PFSK-1 (cell line): ENCODE results near the gene PPOX.

ENCODE experiments used
- FOXP2 ChIP-seq: optimal IDR thresholded peaks from 2 replicates; pipeline ENCODE3; 2011; ENCODE audit warnings: borderline replicate concordance, control low read depth, inconsistent platforms; ENCODE audit not compliant: insufficient read depth; ENCODE audit errors: extremely low read length, extremely low read depth
- POLR2AphosphoS5 ChIP-seq: IDR thresholded peaks from 2 replicates; pipeline ENCODE4 v1.6.1; 2012; ENCODE audit warnings: low read depth, mild to moderate bottlenecking, control low read depth, low read length, moderate library complexity
- REST ChIP-seq, 2 experiments: IDR thresholded peaks; 2 replicates each; pipeline versions ENCODE4 v1.6.1 to v1.8.0; 2011 to 2012; ENCODE audit warnings: low read depth in 2 of 2, low read length in 2 of 2, control low read depth in 1 of 2, inconsistent platforms in 1 of 2, mild to moderate bottlenecking in 1 of 2, moderate library complexity in 1 of 2; ENCODE audit not compliant: insufficient read depth in 1 of 2
- SIN3A ChIP-seq: IDR thresholded peaks from 2 replicates; pipeline ENCODE4 v1.6.1; 2012; ENCODE audit warnings: mild to moderate bottlenecking, low read length, moderate library complexity, borderline replicate concordance; ENCODE audit not compliant: insufficient read depth
- TAF1 ChIP-seq: IDR thresholded peaks from 2 replicates; pipeline ENCODE4 v1.6.1; 2012; ENCODE audit warnings: low read length, control low read depth, borderline replicate concordance; ENCODE audit not compliant: insufficient read depth

Gene PPOX

GRCh38 chr1:161179698-161180097, 13.5 kb downstream of the PPOX start:
- TF ChIP-seq POLR2AphosphoS5: no peak
- no peak for TF ChIP-seq SIN3A
- no peak for TF ChIP-seq FOXP2

GRCh38 chr1:161180639-161181038, 14.4 kb downstream of the PPOX start:
- TF ChIP-seq TAF1 (no peak), FOXP2 (no peak), POLR2AphosphoS5 (no peak), REST (IDR thresholded peaks at IDR 0.05; ENCODE audit: insufficient read depth in 1 of 2, low read depth in 2 of 2, low read length in 2 of 2) (no peak), SIN3A (no peak)

DNA sequence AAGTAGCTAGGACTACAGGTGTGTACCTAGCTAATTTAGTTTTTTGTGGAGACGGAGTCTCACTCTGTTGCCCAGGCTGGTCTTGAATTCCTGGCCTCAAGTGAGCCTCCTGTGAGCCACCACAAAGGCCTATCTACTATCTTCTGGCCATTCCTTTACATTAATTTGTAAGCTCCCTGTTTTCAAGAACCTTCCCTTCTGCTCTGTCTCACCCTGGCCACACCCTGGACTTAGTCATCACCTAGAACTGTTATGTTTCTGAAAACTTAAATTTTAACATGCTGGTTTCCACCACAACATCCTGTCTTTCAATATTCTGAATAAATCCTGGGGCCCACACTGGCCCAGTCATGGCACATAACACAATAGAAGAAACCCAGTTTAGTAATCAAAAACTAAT, 16.0 kb downstream of the PPOX start:
- TF ChIP-seq POLR2AphosphoS5 (no peak), SIN3A (no peak), FOXP2 (no peak), REST (IDR thresholded peaks at IDR 0.05; ENCODE audit: insufficient read depth in 1 of 2, low read depth in 2 of 2, low read length in 2 of 2) (no peak), TAF1 (no peak)

DNA sequence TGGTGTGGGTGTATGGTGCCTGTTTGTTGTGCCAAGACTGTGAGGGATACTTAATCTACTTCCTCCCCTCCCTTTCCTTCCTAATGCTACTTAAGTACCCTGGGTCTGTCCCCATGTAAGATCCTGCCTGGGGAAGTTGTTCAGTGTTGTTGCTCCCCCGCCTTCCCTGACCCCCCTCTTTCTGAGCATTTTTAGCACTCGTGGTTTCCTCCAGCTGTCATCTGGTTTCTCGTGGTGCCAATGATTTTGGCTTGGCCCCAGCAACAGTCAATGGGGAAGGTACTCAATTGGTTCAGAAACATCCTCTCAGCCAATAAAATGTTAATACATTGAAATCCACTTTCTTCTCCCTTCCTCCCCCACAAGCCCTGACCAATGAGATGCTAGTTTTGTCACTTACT, 19.1 kb downstream of the PPOX start:
- TF ChIP-seq POLR2AphosphoS5 (no peak), FOXP2 (no peak), TAF1 (no peak), SIN3A (no peak), REST (IDR thresholded peaks at IDR 0.05; ENCODE audit: insufficient read depth in 1 of 2, low read depth in 2 of 2, low read length in 2 of 2) (no peak)

DNA sequence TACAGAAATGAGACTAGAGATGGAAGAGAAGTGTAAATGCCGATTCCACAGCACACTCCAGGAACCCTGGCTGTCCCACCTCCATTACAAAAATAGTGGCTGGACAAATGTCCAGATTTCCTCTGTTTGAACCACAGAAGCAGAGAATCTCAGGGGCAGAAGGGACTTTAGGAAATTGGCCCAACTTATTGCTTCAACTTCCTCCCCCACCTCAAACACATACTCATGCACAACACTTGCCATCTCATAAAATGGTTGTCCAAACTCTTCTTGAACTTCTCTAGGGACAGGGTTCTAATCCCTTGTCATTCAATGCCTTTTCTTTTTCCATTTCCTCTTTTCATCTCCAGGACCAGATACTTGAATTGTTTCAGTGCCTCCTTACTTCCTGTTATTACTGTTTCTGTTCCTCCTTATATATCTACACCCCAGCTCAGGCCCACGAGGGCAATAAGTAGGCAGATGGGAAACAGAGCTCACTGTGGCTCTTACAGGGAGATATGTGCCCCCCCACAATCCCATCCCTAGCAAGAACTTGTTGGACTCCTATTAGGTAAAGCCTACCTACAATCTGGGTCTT, 19.6 kb downstream of the PPOX start:
- TF ChIP-seq REST (IDR thresholded peaks at IDR 0.05; ENCODE audit: insufficient read depth in 1 of 2, low read depth in 2 of 2, low read length in 2 of 2) (no peak), TAF1 (no peak), SIN3A (no peak), POLR2AphosphoS5 (no peak), FOXP2 (no peak)
